ENCODE measurements around the gene PLXDC1.
"Not testable (repeated sequence)": the region's sequence is repeated elsewhere in the genome, so short reads cannot be mapped to it uniquely, and the experiment has no call there.

Gene PLXDC1

GRCh38 chr17:39129544-39129943, 21.9 kb downstream of the PLXDC1 start:
- not testable (repeated sequence) for DNase-seq (ENCODE audit: low read depth in 2 of 2, low spot score in 1 of 2)

- no peak for DNase-seq (ENCODE audit: low read depth in 2 of 2, low spot score in 1 of 2)
Observed at GRCh38 chr17:39126436-39126835, 25.0 kb downstream of the PLXDC1 start.

- no peak for DNase-seq (ENCODE audit: low read depth in 2 of 2, low spot score in 1 of 2)
Observed at GRCh38 chr17:39125143-39125875, 26.1 kb downstream of the PLXDC1 start.

GRCh38 chr17:39123627-39124026, 27.8 kb downstream of the PLXDC1 start:
- no peak for DNase-seq (ENCODE audit: low read depth in 2 of 2, low spot score in 1 of 2)

GRCh38 chr17:39122991-39123390, 28.4 kb downstream of the PLXDC1 start:
- no peak for DNase-seq (ENCODE audit: low read depth in 2 of 2, low spot score in 1 of 2)

- DNase-seq (ENCODE audit: low read depth in 2 of 2, low spot score in 1 of 2): not testable (repeated sequence)
Observed at GRCh38 chr17:39121919-39122318, 29.5 kb downstream of the PLXDC1 start.

- DNase-seq (ENCODE audit: low read depth in 2 of 2, low spot score in 1 of 2): no peak
Observed at GRCh38 chr17:39118674-39119419, 32.6 kb downstream of the PLXDC1 start.

- DNase-seq (ENCODE audit: low read depth in 2 of 2, low spot score in 1 of 2): no peak
Observed at GRCh38 chr17:39116224-39116623, 35.2 kb downstream of the PLXDC1 start.

- DNase-seq (ENCODE audit: low read depth in 2 of 2, low spot score in 1 of 2): no peak
Observed at GRCh38 chr17:39115135-39115534, 36.3 kb downstream of the PLXDC1 start.

GRCh38 chr17:39114723-39115122, 36.7 kb downstream of the PLXDC1 start:
- DNase-seq (ENCODE audit: low read depth in 2 of 2, low spot score in 1 of 2): no peak

- no peak for DNase-seq (ENCODE audit: low read depth in 2 of 2, low spot score in 1 of 2)
Observed at GRCh38 chr17:39113871-39114270, 37.6 kb downstream of the PLXDC1 start.

GRCh38 chr17:39110435-39111136, 40.9 kb downstream of the PLXDC1 start:
- DNase-seq (ENCODE audit: low read depth in 2 of 2, low spot score in 1 of 2): no peak

- DNase-seq (ENCODE audit: low read depth in 2 of 2, low spot score in 1 of 2): no peak
Observed at GRCh38 chr17:39108461-39109375, 42.7 kb downstream of the PLXDC1 start.

GRCh38 chr17:39107973-39108372, 43.5 kb downstream of the PLXDC1 start:
- DNase-seq (ENCODE audit: low read depth in 2 of 2, low spot score in 1 of 2): no peak

GRCh38 chr17:39107155-39107554, 44.3 kb downstream of the PLXDC1 start:
- no peak for DNase-seq (ENCODE audit: low read depth in 2 of 2, low spot score in 1 of 2)

GRCh38 chr17:39105705-39106104, 45.7 kb downstream of the PLXDC1 start:
- no peak for DNase-seq (ENCODE audit: low read depth in 2 of 2, low spot score in 1 of 2)

- no peak for DNase-seq (ENCODE audit: low read depth in 2 of 2, low spot score in 1 of 2)
Observed at GRCh38 chr17:39104657-39105056, 46.8 kb downstream of the PLXDC1 start.

GRCh38 chr17:39104046-39104445, 47.4 kb downstream of the PLXDC1 start:
- DNase-seq (ENCODE audit: low read depth in 2 of 2, low spot score in 1 of 2): no peak

- no peak for DNase-seq (ENCODE audit: low read depth in 2 of 2, low spot score in 1 of 2)
Observed at GRCh38 chr17:39101091-39101490, 50.3 kb downstream of the PLXDC1 start.

GRCh38 chr17:39100530-39100929, 50.9 kb downstream of the PLXDC1 start:
- no peak for DNase-seq (ENCODE audit: low read depth in 2 of 2, low spot score in 1 of 2)
